Embryonic facial prominence (tissue), 1 donor: Measurements from ENCODE around the gene BEAN1.
"Not testable (repeated sequence)": the region's sequence is repeated elsewhere in the genome, so short reads cannot be mapped to it uniquely, and the experiment has no call there.

Experiments
- DNase-seq: peaks from one replicate; pipeline ENCODE4 v3.0.0-alpha.2; 2016; ENCODE audit errors: extremely low spot score

Gene BEAN1

DNA sequence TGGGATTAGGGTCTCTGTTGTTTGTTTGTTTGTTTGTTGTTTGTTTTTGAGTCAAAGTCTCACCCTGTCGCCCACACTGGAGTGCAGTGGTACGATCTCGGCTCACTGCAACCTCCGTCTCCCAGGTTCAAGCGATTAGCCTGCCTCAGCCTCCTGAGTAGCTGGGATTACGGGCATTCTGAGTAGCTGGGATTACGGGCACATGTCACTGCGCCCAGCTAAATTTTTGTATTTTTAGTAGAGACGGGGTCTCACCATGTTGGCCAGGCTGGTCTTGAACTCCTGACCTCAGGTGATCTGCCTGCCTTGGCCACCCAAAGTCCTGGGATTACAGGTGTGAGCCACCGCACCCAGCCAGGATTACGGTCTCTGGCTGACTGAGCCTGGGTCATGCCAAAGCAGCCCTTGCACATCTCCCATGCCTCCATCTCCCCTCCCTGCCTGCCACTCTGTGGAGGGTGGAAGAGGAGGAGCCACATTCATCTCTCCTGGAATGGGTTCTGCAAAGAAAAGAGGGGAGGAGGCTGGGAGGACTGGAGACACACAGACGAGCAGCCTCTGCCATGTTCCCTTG, 59.2 kb downstream of the BEAN1 start:
- no peak for DNase-seq

DNA sequence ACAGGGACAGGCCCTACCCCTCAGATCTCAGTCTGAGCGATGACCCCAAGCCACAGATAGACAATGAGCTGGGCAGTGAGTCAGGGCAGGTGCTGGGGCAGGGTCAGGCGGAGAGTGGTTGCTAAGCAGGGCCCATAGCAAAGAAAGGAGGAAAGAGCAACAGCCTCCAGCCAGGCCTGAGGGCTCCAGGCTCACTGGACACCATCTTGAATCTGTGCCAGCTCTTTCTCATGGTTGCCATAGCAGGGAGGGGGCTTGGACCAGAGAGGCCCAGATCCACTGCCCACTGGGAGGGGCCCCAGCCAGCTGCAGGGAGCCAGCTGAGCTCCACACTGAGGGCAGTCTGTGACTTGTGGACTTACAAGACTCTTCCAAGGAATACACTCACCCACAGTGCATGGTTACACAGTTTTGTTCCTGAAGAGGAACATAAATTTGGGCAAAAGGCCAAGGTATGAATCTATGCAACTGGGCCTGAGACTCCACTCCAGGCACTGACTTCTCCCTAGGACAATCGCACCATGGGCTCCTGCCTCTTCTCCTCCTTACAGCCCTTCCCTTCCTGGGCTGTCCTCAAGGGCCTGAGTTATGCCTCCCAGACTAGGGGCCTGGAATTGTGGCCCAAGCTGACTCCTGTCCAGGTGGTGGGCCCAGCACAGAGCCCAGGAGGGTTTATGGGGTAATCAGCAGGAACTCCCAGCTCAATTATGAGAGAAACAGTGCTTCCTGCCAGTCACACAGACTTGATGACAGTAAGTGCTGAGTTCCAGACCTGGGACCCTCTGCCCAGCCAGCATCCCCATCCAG, 59.9 kb downstream of the BEAN1 start:
- DNase-seq, result no peak

DNA sequence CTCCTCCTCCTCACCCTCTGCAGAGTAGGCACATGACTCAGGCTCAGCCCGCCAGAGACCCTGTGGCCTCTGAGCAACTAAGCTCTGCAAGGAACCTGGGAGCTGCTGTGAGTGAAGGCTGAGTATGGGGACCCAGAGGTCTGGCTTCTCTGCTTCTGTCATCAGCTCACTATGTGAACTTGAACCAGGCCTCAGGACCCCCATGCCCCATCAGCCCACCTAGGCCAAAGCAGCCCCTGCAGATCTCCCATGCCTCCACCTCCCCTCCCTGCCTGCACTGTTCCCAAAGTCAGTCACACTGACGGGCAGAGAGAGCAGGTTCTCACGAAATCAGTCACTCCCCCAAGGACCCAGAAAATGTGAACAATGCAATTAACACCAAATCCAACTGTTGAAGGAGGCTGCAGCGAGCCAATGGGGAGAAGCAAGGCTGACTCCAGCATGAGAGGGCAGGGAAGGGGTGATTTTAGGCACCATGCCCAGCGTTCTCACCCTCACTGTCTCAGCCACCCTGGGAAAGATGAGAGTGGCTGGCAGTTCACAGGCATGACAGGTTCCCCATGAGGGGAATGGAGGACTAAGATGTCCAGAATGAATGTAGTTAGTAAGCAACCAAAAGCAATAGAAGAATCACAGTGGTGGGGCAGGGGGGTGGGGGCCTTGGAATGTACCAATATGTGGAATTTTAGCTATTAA, 60.6 kb downstream of the BEAN1 start:
- DNase-seq, result no peak

DNA sequence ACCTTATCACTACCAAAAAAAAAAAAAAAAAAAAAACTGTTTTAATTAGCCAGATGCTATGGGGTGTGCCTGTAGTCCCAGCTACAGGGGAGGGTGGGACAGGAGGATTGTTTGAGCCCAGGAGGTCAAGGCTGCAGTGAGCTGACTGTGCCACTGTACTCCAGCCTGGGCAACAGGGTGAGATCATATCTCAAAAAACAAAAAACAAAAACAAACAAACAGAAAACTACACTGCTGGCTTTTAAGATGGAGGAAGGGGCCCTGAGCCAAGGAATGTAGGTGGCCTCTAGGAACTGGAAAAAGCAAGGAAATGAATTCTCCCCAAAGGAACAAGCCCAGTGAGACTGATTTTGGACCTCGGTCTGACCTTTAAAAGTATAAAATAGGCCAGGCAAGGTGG, 61.4 kb downstream of the BEAN1 start:
- no peak for DNase-seq

DNA sequence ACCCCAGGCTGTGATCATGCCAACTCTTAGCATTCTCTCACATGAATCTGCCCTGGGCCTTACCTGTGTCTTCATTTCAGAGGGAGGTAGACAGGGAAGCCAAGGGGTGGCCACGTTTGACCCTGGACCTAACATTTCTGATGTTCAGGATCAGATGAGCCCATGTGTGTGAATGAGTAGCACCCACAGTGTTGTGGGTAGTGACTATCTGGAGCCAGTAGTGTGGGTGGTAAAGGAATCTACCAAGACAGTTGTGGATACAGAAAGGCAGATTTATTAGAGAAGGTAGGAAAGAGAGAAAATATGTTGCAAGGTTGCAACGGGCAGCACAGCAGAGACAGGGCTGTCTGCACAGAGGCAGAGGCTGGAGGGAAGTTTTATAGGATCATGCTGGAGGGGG, 62.3 kb downstream of the BEAN1 start:
- DNase-seq, result no peak

DNA sequence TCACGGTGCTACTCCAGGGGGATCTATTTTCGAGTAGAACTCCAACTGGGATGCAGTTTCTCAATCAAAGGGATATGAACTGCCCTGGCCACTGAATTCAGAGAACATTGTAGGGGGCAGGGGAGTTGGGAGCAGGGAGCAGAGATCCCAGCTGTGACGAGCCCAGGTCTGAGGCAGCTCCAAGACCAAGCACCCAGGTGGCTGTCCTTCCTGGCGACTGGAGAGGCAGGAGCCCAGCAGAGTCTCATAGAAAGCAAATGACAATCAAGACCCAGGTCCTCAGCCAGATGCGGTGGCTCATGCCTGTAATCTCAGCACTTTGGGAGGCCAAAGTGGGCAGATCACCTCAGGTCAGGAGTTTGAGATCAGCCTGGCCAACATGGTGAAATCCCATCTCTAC, 62.7 kb downstream of the BEAN1 start:
- DNase-seq, result no peak

DNA sequence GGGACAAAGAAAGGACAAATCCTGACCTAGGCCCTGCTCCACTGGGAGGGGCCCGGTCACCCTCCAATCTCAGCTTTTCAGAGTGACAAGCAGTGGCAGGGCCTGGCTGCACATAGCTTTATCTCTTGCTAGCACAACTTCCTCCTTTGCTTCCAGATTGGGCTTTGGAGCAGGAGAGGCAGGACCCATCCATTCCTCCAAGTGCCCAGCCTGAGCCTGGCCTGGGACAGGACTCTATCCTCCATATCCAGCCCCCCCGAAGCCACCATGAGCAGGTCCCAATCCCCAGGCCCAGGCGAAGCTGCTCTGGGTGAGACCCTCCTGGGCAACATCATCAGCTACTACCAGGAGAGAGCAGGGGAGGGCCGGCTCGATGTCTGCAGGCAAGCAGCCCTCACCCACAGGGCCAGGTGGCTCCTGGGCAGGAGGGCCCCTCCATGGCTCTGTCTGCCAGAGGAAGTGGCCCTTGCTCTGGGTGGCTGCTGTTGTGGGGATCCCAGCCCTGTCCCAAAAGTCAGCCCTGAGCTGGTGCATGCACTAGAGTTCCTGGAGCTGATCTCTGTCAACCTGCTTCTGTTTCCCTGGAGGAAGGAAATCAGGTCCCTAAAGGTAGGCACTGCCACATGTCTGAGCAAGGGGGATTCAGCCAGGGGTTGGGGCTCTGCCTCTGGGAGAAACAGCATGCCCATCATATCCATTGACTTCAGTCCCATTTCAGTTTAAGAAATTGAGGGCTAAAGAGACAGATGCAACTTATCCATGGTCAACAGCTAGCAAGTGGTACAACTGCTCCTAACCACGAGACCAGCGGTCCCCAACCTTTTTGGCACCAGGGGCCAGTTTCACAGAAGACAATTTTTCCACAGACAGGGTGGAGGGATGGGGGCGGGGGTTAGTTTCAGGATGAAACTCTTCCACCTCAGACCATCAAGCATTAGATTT, 64.0 kb downstream of the BEAN1 start:
- DNase-seq, result no peak

DNA sequence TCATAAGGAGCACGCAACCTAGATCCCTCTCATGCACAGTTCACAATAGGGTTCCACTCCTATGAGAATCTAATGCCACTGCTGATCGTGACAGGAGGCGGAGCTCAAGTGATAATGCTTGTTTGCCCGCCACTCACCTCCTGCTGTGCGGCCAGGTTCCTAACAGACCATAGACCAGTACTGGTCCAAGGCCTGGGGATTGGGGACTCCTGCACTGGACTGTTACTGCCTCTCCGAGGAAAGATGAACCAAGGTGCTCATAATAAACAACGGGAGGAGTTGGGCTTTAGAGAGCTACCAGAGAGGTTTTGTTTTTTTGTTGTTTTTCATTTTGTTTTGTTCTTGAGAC, 64.6 kb downstream of the BEAN1 start:
- DNase-seq, result no peak

DNA sequence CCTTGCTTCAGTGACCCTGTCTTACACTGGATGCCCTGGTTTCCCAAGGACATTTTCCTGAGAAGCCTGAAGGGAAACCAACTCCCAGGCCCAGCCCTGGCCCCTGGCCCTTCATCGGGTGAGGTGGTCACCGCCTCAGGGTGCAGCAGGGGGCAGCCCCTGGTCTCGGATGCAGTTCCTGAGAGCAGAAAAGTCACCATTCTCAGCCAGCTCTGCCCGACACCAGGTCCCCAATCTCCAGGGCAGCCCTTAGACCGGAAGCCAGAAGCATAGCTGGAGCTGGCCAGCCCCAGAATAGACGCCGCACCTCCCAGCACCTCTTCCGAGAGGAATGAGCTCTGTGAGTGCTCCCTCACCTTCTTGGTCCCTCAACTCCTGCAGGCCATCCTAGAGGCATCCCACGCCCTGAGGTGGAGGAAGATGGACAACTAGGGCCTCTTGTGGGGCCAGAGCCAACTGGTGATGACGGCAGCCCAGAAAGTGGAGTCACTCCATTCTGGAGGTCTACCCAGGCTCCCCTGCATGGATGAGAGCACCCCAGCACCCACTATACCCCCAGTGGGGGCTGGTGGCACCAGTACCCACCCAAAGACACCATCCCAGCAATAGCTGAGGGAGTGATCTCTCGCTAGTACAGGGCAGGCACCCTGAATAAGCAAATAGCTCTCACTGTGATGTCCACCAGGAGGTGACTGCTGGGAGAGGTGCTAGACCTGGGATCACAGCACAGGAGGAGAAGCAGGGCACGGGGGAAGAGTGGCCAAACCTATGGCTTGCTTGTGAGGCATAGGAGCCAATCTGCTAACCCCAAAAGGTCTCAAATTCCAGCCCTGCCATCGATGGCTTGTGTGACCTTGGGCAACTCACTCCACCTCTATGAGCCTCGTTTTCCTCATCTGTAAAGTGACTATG, 66.7 kb downstream of the BEAN1 start:
- no peak for DNase-seq

DNA sequence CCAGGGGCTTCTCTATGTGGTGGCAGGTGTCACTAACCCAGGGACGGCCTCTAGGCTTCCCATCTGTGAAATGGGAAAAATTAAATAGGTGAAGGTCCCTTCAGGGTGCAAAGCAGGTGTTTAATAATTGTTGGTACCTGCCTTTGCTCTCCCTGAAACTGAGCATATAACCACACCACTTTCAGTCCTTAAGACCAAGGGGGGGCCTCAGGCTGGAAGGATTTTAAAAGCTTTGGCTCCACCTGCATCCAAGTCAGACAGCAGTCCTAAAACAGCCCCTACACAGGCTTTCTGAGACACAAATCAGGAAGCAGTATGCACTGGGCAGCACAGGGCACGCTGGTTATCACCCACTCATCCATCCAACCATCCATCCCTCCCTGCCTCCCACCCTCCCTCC, 67.8 kb downstream of the BEAN1 start:
- no peak for DNase-seq

DNA sequence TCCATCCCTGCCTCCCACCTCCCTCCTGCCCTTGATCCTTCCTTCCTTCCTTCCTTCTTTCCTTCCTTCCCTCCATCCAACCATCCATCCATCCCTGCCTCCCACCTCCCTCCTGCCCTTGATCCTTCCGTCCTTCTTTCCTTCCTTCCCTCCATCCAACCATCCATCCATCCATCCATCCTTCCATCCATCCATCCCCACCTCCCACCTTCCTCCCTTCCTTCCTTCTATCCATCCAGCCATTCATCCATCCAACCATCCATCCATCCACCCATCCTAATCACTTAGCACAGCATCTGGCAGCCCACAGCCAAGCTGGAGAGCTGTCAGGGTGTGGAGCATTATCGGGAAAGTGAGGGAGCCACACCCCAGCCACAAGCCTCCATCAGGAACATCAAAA, 68.3 kb downstream of the BEAN1 start:
- no peak for DNase-seq

DNA sequence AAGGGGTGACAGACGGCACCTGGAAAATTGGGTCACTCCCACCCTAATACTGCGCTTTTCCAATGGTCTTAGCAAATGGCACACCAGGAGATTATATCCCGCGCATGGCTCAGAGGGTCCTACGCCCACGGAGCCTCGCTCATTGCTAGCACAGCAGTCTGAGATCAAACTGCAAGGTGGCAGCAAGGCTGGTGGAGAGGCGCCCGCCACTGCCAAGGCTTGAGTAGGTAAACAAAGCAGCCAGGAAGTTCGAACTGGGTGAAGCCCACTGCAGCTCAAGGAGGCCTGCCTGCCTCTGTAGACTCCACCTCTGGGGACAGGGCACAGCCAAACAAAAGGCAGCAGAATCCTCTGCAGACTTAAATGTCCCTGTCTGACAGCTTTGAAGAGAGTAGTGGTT, 69.1 kb downstream of the BEAN1 start:
- DNase-seq, result not testable (repeated sequence)

DNA sequence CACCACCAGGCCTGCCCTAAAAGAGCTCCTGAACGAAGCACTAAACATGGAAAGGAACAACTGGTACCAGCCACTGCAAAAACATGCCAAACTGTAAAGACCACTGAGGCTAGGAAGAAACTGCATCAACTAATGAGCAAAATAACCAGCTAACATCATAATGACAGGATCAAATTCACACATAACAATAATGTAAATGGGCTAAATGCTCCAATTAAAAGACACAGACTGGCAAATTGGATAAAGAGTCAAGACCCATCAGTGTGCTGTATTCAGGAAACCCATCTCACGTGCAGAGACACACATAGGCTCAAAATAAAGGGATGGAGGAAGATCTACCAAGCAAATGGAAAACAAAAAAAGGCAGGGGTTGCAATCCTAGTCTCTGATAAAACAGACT, 70.8 kb downstream of the BEAN1 start:
- not testable (repeated sequence) for DNase-seq

DNA sequence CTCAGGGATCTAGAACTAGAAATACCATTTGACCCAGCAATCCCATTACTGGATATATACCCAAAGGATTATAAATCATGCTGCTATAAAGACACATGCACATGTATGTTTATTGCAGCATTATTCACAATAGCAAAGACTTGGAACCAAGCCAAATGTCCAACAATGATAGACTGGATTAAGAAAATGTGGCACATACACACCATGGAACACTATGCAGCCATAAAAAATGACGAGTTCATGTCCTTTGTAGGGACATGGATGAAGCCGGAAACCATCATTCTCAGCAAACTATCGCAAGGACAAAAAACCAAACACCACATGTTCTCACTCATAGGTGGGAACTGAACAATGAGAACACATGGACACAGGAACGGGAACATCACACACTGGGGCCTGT, 74.5 kb downstream of the BEAN1 start:
- DNase-seq, result not testable (repeated sequence)

DNA sequence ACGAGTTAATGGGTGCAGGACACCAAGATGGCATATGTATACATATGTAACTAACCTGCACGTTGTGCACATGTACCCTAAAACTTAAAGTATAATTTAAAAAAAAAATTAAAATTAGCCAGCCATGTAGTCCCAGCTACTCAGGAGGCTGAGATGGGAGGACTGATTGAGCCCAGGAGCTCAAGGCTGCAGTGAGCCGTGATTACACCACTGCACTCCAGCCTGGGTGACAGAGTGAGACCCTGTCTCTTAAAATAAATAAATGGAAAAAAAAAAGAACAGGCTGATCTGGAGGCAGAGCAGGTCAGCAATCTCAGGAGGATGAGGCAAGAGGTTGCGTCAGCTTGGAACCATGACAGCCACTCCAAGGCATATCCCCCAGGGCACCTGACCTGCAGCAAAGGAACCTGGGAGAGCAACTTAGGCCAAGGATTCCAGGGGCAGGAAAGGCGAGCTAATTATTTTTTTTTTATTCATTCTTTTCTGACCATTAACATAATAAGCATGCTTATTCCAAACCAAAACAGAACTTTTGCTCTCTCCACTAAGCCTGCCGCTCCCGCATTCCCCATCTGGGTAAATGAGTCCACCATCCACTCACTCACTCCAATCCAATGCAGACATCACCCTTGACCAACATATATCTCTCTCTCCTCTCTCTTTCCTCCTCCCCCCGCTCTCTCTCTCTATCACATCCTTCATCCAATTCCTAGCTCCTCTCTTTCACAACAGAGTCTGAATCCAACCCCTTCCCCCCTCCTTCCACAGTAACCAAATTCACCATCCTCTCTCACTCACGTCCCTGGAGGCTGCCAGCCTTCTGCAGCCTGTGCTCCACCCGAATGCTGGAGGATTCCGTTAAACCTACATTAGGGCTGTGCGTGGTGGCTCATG, 75.2 kb downstream of the BEAN1 start:
- DNase-seq, result no peak

DNA sequence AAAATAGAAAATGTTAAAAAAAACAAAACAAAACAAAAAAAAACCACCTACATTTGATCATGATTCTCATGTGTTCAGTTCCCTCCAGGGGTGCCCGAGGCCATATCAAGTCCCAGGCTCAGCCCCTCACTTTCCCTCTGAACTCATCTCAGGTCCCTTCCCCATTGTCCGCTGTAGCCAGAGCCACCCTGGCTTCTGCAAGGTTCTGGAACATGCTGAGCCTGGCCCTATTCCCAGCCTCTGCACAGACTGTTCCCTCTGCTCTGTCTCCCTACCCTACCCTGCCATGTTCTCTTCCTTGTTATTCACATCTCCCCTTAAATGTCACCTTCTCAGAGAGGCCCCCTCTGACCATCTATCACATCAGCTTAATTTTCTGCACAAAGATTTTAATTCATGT, 75.9 kb downstream of the BEAN1 start:
- DNase-seq, result no peak

DNA sequence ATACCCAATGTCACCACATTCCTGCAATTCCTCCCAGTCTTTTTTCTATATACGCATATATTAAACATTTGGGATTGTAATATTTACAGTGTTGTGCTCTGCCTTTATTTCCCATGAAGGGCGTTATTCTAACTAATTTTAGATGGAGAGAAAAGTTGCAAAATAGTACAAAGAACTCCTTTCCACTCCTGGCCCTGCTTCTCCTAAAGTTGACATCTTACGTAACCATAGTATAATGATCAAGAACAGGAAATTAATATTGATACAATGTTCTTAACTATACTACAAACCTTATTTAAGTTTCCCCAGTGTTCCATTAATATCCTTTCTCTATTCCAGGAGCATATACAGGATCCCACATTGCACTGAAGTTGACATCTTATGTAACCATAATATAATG, 76.5 kb downstream of the BEAN1 start:
- no peak for DNase-seq

DNA sequence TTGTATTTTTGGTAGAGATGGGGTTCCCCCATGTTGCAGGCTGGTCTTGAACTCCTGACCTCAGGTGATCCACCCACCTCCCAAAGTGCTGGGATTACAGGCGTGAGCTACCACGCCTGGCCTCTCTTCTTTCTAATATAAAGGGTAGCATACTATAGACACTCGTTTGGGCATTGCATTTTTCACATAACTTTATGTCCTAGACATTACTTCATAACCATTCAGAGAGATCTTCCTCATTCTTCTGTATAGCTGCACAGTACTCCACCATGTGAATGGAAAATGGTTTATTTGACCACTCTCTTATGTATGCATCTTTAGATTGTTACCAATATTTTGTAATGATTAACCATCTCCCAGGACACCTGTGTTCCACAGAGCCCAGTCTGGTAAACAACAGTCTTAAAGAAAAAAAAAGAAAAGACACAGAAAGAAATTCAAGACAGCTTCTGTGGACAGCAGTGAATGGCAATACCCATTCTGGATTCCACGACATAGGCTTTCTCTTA, 80.7 kb downstream of the BEAN1 start:
- DNase-seq, result no peak

DNA sequence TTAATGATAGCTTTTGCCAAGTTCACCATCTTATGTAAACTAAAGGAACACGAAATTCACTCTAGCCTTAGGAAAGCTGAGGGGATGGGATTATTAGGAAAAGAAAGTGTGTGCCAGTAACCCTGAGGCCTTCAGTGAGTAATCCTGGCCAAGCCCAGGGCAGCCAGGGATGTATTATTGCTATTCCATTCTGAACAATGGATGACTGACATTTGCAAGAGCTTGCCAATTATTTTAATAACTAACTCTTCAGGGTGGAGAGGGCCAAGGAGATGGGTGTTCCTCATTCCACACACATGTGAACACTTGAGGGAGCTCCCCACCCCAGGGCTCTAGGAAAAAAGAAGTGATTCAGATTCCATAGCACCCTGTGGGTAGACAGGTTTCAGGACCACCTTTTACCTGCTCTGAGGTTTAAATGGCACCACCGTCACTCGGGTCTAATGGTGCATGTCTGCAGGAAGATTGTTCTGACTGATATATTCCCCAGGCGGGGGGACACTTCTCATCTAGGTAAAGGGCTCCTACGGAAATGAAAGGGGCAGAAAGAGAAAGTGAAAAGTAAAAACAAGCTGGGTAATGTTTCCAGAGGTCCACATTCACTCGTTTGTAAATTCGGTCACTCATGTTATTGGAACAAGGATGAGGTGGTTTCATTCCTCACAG, 81.3 kb downstream of the BEAN1 start:
- DNase-seq, result no peak
